Neural cell (in vitro differentiated cells): Measurements from ENCODE around the gene RPL31. TPM values are rescaled to one million over a fixed set of nuclear protein-coding genes. Genes with fewer than 3 reads are reported as not detected.

ENCODE experiments used
- H2AFZ ChIP-seq: fragments of 200-600, 300-800 bp; sonication (generic), shearing (Covaris generic); 2 replicates; pipeline ENCODE4 v1.6.0; 2014; ENCODE audit warnings: low read depth, mild to moderate bottlenecking, antibody characterized with exemption, low read length, moderate library complexity
- H3F3A ChIP-seq: fragments of 200-600 bp; shearing (Covaris generic); 2 replicates; pipeline ENCODE4 v1.6.1; 2016; ENCODE audit warnings: mild to moderate bottlenecking, moderate library complexity, mixed read lengths, antibody characterized with exemption, low read length; ENCODE audit not compliant: insufficient read depth, poor library complexity, severe bottlenecking
- H3K27ac ChIP-seq: fragments of 200-600, 300-800 bp; sonication (generic), shearing (Covaris generic); 2 replicates; pipeline ENCODE4 v1.5.1; 2014; ENCODE audit warnings: mild to moderate bottlenecking, low read length, moderate library complexity
- H3K27me3 ChIP-seq: fragments of 300-800, 200-600 bp; sonication (generic), shearing (Covaris generic); 2 replicates; pipeline ENCODE4 v1.6.0; 2014; ENCODE audit warnings: mild to moderate bottlenecking, low read depth, low read length, moderate library complexity; ENCODE audit not compliant: insufficient read depth
- H3K36me3 ChIP-seq: fragments of 300-800, 200-600 bp; sonication (generic), shearing (Covaris generic); 2 replicates; pipeline ENCODE4 v1.5.1; 2014; ENCODE audit warnings: mild to moderate bottlenecking, antibody characterized with exemption, low read length, moderate library complexity; ENCODE audit not compliant: insufficient read depth
- H3K4me2 ChIP-seq: fragments of 300-800, 200-600 bp; sonication (generic), shearing (Covaris generic); 2 replicates; pipeline ENCODE4 v1.6.0; 2014; ENCODE audit warnings: mild to moderate bottlenecking, low read length
- H3K4me3 ChIP-seq: fragments of 300-800, 200-600 bp; sonication (generic), shearing (Covaris generic); 2 replicates; pipeline ENCODE4 v1.5.1; 2014; ENCODE audit warnings: mild to moderate bottlenecking, low read length, moderate library complexity
- H3K79me2 ChIP-seq: fragments of 200-600 bp; shearing (Covaris generic); replicated peaks from 2 replicates; pipeline ENCODE4 v1.6.0; 2014; ENCODE audit warnings: mild to moderate bottlenecking, low read length, moderate library complexity; ENCODE audit not compliant: insufficient read depth
- H3K9ac ChIP-seq: fragments of 300-800, 200-600 bp; sonication (generic), shearing (Covaris generic); 2 replicates; pipeline ENCODE4 v1.6.1; 2016; ENCODE audit warnings: mild to moderate bottlenecking, low read length, mixed read lengths
- H3K9me2 ChIP-seq: fragments of 200-600 bp; shearing (Covaris generic); 2 replicates; pipeline ENCODE4 v1.6.1; 2016; ENCODE audit warnings: mild to moderate bottlenecking, low read length, mixed read lengths; ENCODE audit not compliant: insufficient read depth
- H3K9me3 ChIP-seq: fragments of 200-600, 300-800 bp; sonication (generic), shearing (Covaris generic); 2 replicates; pipeline ENCODE4 v1.6.1; 2016; ENCODE audit warnings: mild to moderate bottlenecking, mixed run types, low read length, moderate library complexity, mixed read lengths
- H4K20me1 ChIP-seq: fragments of 200-600 bp; shearing (Covaris generic); 2 replicates; pipeline ENCODE4 v1.6.1; 2016; ENCODE audit warnings: mild to moderate bottlenecking, mixed run types; ENCODE audit not compliant: insufficient read depth
- CTCF ChIP-seq: fragments of 450-650 bp; IDR thresholded peaks from 2 replicates; pipeline ENCODE4 v1.5.1; 2014; ENCODE audit warnings: antibody characterized with exemption, mild to moderate bottlenecking, moderate library complexity; ENCODE audit not compliant: poor library complexity, severe bottlenecking
- EP300 ChIP-seq: fragments of 450-650 bp; conservative IDR thresholded peaks from 2 replicates; pipeline ENCODE4 v1.6.1; 2014; ENCODE audit warnings: antibody characterized with exemption, mild to moderate bottlenecking, moderate library complexity; ENCODE audit not compliant: poor library complexity, severe bottlenecking
- EZH2 ChIP-seq: fragments of 200-600, 300-800 bp; shearing (Covaris generic), sonication (generic); IDR thresholded peaks from 2 replicates; pipeline ENCODE4 v1.6.1; 2014; ENCODE audit warnings: antibody characterized with exemption, low read length, borderline replicate concordance, mild to moderate bottlenecking; ENCODE audit not compliant: insufficient read depth, poor library complexity, severe bottlenecking
- MXI1 ChIP-seq: fragments of 450-650 bp; conservative IDR thresholded peaks from 2 replicates; pipeline ENCODE4 v1.6.1; 2014; ENCODE audit warnings: antibody characterized with exemption, mild to moderate bottlenecking; ENCODE audit not compliant: poor library complexity, severe bottlenecking
- POLR2AphosphoS5 ChIP-seq: IDR thresholded peaks from 2 replicates; pipeline ENCODE4 v1.6.1; 2012
- RAD21 ChIP-seq: fragments of 450-650 bp; conservative IDR thresholded peaks from 2 replicates; pipeline ENCODE4 v1.6.1; 2014; ENCODE audit warnings: antibody characterized with exemption, mild to moderate bottlenecking, moderate library complexity
- REST ChIP-seq: IDR thresholded peaks from 2 replicates; pipeline ENCODE4 v1.6.1; 2012; ENCODE audit warnings: borderline replicate concordance
- SMC3 ChIP-seq: fragments of 450-650 bp; conservative IDR thresholded peaks from 2 replicates; pipeline ENCODE4 v1.6.1; 2014; ENCODE audit warnings: antibody characterized with exemption, mild to moderate bottlenecking, moderate library complexity; ENCODE audit not compliant: poor library complexity
- TAF1 ChIP-seq: IDR thresholded peaks from 2 replicates; pipeline ENCODE4 v1.6.1; 2012; ENCODE audit warnings: low read depth
- polyA plus RNA-seq: library from polyadenylated mRNA; depleted of rRNA; stranded (reverse); fragments of >200 nt; gene quantifications from 2 replicates; pipeline ENCODE4 v1.2.3, GENCODE V29; 2014

Gene RPL31
- polyA plus RNA-seq, 1 donor from 2014 or later = 1,555 TPM

GRCh38 chr2:101052147-101052546, 50.1 kb downstream of the RPL31 start:
- Histone ChIP-seq H3K27ac (no peak overlapping the region), H2AFZ (no peak overlapping the region), H4K20me1 (no peaks in the 10 kb centered on the region), H3F3A (no peaks in the 10 kb centered on the region), H3K4me2 (no peak overlapping the region), H3K9me2 (no peaks in the 10 kb centered on the region), H3K9ac (no peak overlapping the region), H3K4me3 (no peak overlapping the region), H3K27me3 (no peaks in the 10 kb centered on the region), H3K79me2 (no peaks in the 10 kb centered on the region), H3K9me3 (no peaks in the 10 kb centered on the region), H3K36me3 (no peaks in the 10 kb centered on the region)
- TF ChIP-seq SMC3 (no peak), EZH2 (no peak), EP300 (no peak), CTCF (no peak), MXI1 (no peak), POLR2AphosphoS5 (no peak), TAF1 (no peak), RAD21 (no peak), REST (no peak)

- H3K9me2 ChIP-seq = no peaks in the 10 kb centered on the region
- H3F3A ChIP-seq = no peaks in the 10 kb centered on the region
- no peaks in the 10 kb centered on the region for H3K9me3 ChIP-seq
- TF ChIP-seq RAD21 (no peak), EZH2 (no peak), SMC3 (no peak), POLR2AphosphoS5 (no peak), MXI1 (no peak), TAF1 (no peak), EP300 (no peak), REST (no peak), CTCF (no peak)
- H3K9ac ChIP-seq = no peak overlapping the region
- H3K27me3 ChIP-seq = no peaks in the 10 kb centered on the region
- no peak overlapping the region for H3K27ac ChIP-seq
- H3K4me2 ChIP-seq = no peak overlapping the region
- H3K36me3 ChIP-seq = no peaks in the 10 kb centered on the region
- H3K79me2 ChIP-seq = no peaks in the 10 kb centered on the region
- H4K20me1 ChIP-seq = no peaks in the 10 kb centered on the region
- no peak overlapping the region for H3K4me3 ChIP-seq
- no peak overlapping the region for H2AFZ ChIP-seq
These were observed 51.0 kb downstream of the RPL31 start for GRCh38 chr2:101053117-101053516.
